Liver (tissue), 9 donors: ENCODE data around the gene SLC4A5. TPM values are rescaled to one million over a fixed set of nuclear protein-coding genes. Genes with fewer than 3 reads are reported as not detected.

Experiments used
- DNase-seq: peaks from one replicate; pipeline ENCODE4 v3.0.0-alpha.2; 2017; ENCODE audit warnings: low spot score
- H3K27ac ChIP-seq, 2 donors: one replicate each; pipeline ENCODE4 v1.7.0; 2013; ENCODE audit warnings: inconsistent platforms in 2 of 2, low read length in 2 of 2, control low read depth in 1 of 2, low read depth in 1 of 2, mild to moderate bottlenecking in 1 of 2
- H3K27me3 ChIP-seq, 4 donors: one replicate each; pipeline versions ENCODE4 v1.6.1 to v1.7.0; 2013; ENCODE audit warnings: low read length in 3 of 4, inconsistent platforms in 1 of 4, mild to moderate bottlenecking in 1 of 4, moderate library complexity in 1 of 4; ENCODE audit not compliant: control insufficient read depth in 4 of 4, insufficient read depth in 4 of 4
- H3K36me3 ChIP-seq, 4 donors: one replicate each; pipeline versions ENCODE4 v1.6.1 to v1.7.0; 2013; ENCODE audit warnings: low read length in 3 of 4, mild to moderate bottlenecking in 3 of 4, low read depth in 1 of 4, moderate library complexity in 1 of 4; ENCODE audit not compliant: control insufficient read depth in 4 of 4, insufficient read depth in 3 of 4
- H3K4me1 ChIP-seq, 4 donors: one replicate each; pipeline versions ENCODE4 v1.6.1 to v1.7.0; 2013; ENCODE audit warnings: low read length in 3 of 4, mild to moderate bottlenecking in 3 of 4, moderate library complexity in 1 of 4; ENCODE audit not compliant: control insufficient read depth in 4 of 4, insufficient read depth in 4 of 4
- H3K4me3 ChIP-seq, 3 donors: one replicate each; pipeline versions ENCODE4 v1.6.1 to v1.7.0; 2013; ENCODE audit warnings: low read length in 3 of 3, control low read depth in 1 of 3, low read depth in 1 of 3, mild to moderate bottlenecking in 1 of 3
- H3K9ac ChIP-seq, 2 donors: one replicate each; pipeline ENCODE4 v1.7.0; 2013; ENCODE audit warnings: low read length in 2 of 2, mild to moderate bottlenecking in 2 of 2, moderate library complexity in 2 of 2, control low read depth in 1 of 2, low read depth in 1 of 2
- H3K9me3 ChIP-seq, 4 donors: one replicate each; pipeline versions ENCODE4 v1.6.1 to v1.7.0; 2013; ENCODE audit warnings: low read length in 3 of 4; ENCODE audit not compliant: control insufficient read depth in 4 of 4
- CTCF ChIP-seq: fragments of 150-350 bp; IDR thresholded peaks from 2 replicates; pipeline ENCODE4 v1.5.1; 2017; ENCODE audit warnings: improper control_type of control experiment, low read depth, low read length; ENCODE audit not compliant: missing input control
- EGR1 ChIP-seq, 2 donors: IDR thresholded peaks; 2 replicates each; pipeline ENCODE4 v1.6.1; 2016 to 2018; ENCODE audit warnings: antibody characterized with exemption in 2 of 2, low read depth in 2 of 2
- FOXA1 ChIP-seq: IDR thresholded peaks from 2 replicates; pipeline ENCODE4 v1.6.1; 2016; ENCODE audit warnings: antibody characterized with exemption
- FOXA2 ChIP-seq: IDR thresholded peaks from 2 replicates; pipeline ENCODE4 v1.6.1; 2016; ENCODE audit warnings: antibody characterized with exemption
- GABPA ChIP-seq, 2 donors: IDR thresholded peaks in 1 of 2; conservative IDR thresholded peaks in 1 of 2; 2 replicates each; pipeline ENCODE4 v1.6.1; 2016; ENCODE audit warnings: antibody characterized with exemption in 2 of 2, mild to moderate bottlenecking in 1 of 2, moderate library complexity in 1 of 2
- HNF4A ChIP-seq, 2 donors: conservative IDR thresholded peaks; 2 replicates each; pipeline ENCODE4 v1.6.1; 2016; ENCODE audit warnings: antibody characterized with exemption in 2 of 2, mild to moderate bottlenecking in 2 of 2
- HNF4G ChIP-seq: IDR thresholded peaks from 2 replicates; pipeline ENCODE4 v1.6.1; 2016; ENCODE audit warnings: antibody characterized with exemption
- JUND ChIP-seq, 2 donors: IDR thresholded peaks; 2 replicates each; pipeline ENCODE4 v1.6.1; 2016; ENCODE audit warnings: antibody characterized with exemption in 2 of 2
- NR2F2 ChIP-seq: IDR thresholded peaks from 2 replicates; pipeline ENCODE4 v1.6.1; 2016; ENCODE audit warnings: antibody characterized with exemption
- RAD21 ChIP-seq, 2 donors: IDR thresholded peaks; 2 replicates each; pipeline ENCODE4 v1.6.1; 2016; ENCODE audit warnings: antibody characterized with exemption in 2 of 2, mild to moderate bottlenecking in 2 of 2
- RXRA ChIP-seq, 2 donors: IDR thresholded peaks; 2 replicates each; pipeline ENCODE4 v1.6.1; 2017 to 2018; ENCODE audit warnings: antibody characterized with exemption in 2 of 2, mild to moderate bottlenecking in 1 of 2
- SP1 ChIP-seq: IDR thresholded peaks from 2 replicates; pipeline ENCODE4 v1.6.1; 2018; ENCODE audit warnings: antibody characterized with exemption, mild to moderate bottlenecking
- TAF1 ChIP-seq: conservative IDR thresholded peaks from 2 replicates; pipeline ENCODE4 v1.6.1; 2016; ENCODE audit warnings: antibody characterized with exemption, mild to moderate bottlenecking
- YY1 ChIP-seq: IDR thresholded peaks from 2 replicates; pipeline ENCODE4 v1.6.1; 2016; ENCODE audit warnings: antibody characterized with exemption, mild to moderate bottlenecking
- WGBS: extraction: QIAGEN DNeasy Blood & Tissue Kit; methylation state at CpG from one replicate; pipeline ENCODE4 v1.1.7; 2013; 5-methylcytosine and 5-hydroxymethylcytosine counted together
- polyA plus RNA-seq, 2 donors: library from polyadenylated mRNA; stranded (reverse) in 1 of 2; unstranded in 1 of 2; fragments of 200-250 nt in 1 of 2; fragments of >200 nt in 1 of 2; fragmentation: Nextera tagmentation in 1 of 2; extraction: Ambion mirVana in 1 of 2; gene quantifications; one replicate each; pipeline versions ENCODE4 v1.2.1 to v1.2.3, GENCODE V29; 2013 to 2015
- total RNA-seq, 2 donors: library from RNA; depleted of rRNA; stranded (reverse); fragments of >200 nt; gene quantifications; one replicate each; pipeline ENCODE4 v1.2.3, GENCODE V29; 2014
- TF ChIP-seq, protein P1 (sequence below): IDR thresholded peaks from 2 replicates; pipeline ENCODE4 v1.6.1; 2016; ENCODE audit warnings: antibody characterized with exemption
- TF ChIP-seq, protein P2 (sequence below): IDR thresholded peaks from 2 replicates; pipeline ENCODE4 v1.6.1; 2016; ENCODE audit warnings: antibody characterized with exemption, mild to moderate bottlenecking
- donor health status: healthy.
- donor health status: healthy.
- donor health status: healthy.
- donor health status: healthy.
- donor health status: healthy.

SLC4A5 gene
- total and polyA plus RNA-seq, 4 donors = 0.12 to 0.50 (median 0.29) TPM

- no peak overlapping the region for H3K4me3 ChIP-seq
- no peak for DNase-seq
- 88% methylated on average over 3 of the region's 3 CpGs for WGBS
- H3K9me3 ChIP-seq = no peaks in the 10 kb centered on the region
- TF ChIP-seq SP1 (no peak), NR2F2 (no peak), CTCF (no peak), EGR1 (IDR thresholded peaks at IDR 0.05; ENCODE audit: low read depth in 2 of 2) (no peak), RAD21 (IDR thresholded peaks at IDR 0.05) (no peak), YY1 (no peak), TAF1 (no peak), FOXA2 (no peak), HNF4G (no peak), FOXA1 (no peak), HNF4A (conservative IDR thresholded peaks at IDR 0.05) (no peak), GABPA (IDR thresholded peaks at IDR 0.05 in 1 of 2, conservative IDR thresholded peaks at IDR 0.05 in 1 of 2) (no peak), RXRA (IDR thresholded peaks at IDR 0.05) (no peak), JUND (IDR thresholded peaks at IDR 0.05) (no peak)
- TF ChIP-seq, protein P1, sequence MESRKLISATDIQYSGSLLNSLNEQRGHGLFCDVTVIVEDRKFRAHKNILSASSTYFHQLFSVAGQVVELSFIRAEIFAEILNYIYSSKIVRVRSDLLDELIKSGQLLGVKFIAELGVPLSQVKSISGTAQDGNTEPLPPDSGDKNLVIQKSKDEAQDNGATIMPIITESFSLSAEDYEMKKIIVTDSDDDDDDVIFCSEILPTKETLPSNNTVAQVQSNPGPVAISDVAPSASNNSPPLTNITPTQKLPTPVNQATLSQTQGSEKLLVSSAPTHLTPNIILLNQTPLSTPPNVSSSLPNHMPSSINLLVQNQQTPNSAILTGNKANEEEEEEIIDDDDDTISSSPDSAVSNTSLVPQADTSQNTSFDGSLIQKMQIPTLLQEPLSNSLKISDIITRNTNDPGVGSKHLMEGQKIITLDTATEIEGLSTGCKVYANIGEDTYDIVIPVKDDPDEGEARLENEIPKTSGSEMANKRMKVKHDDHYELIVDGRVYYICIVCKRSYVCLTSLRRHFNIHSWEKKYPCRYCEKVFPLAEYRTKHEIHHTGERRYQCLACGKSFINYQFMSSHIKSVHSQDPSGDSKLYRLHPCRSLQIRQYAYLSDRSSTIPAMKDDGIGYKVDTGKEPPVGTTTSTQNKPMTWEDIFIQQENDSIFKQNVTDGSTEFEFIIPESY = no peak
- TF ChIP-seq, protein P2, sequence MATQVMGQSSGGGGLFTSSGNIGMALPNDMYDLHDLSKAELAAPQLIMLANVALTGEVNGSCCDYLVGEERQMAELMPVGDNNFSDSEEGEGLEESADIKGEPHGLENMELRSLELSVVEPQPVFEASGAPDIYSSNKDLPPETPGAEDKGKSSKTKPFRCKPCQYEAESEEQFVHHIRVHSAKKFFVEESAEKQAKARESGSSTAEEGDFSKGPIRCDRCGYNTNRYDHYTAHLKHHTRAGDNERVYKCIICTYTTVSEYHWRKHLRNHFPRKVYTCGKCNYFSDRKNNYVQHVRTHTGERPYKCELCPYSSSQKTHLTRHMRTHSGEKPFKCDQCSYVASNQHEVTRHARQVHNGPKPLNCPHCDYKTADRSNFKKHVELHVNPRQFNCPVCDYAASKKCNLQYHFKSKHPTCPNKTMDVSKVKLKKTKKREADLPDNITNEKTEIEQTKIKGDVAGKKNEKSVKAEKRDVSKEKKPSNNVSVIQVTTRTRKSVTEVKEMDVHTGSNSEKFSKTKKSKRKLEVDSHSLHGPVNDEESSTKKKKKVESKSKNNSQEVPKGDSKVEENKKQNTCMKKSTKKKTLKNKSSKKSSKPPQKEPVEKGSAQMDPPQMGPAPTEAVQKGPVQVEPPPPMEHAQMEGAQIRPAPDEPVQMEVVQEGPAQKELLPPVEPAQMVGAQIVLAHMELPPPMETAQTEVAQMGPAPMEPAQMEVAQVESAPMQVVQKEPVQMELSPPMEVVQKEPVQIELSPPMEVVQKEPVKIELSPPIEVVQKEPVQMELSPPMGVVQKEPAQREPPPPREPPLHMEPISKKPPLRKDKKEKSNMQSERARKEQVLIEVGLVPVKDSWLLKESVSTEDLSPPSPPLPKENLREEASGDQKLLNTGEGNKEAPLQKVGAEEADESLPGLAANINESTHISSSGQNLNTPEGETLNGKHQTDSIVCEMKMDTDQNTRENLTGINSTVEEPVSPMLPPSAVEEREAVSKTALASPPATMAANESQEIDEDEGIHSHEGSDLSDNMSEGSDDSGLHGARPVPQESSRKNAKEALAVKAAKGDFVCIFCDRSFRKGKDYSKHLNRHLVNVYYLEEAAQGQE = no peak
- no peak overlapping the region for H3K9ac ChIP-seq
- peaks cover 0 to 2% (median 0%) of the 10 kb centered on the region in 4 donors for H3K36me3 ChIP-seq
- no peaks in the 10 kb centered on the region for H3K27me3 ChIP-seq
- no peaks in the 10 kb centered on the region for H3K4me1 ChIP-seq
- H3K27ac ChIP-seq = no peak overlapping the region
These were observed 130.4 kb downstream of the SLC4A5 start for GRCh38 chr2:74212702-74213410.

GRCh38 chr2:74206180-74206688 lies 137.0 kb downstream of the SLC4A5 start:
- Histone ChIP-seq H3K27ac (peak overlapping the region; percentile 27 to 30), H3K27me3 (no peaks in the 10 kb centered on the region), H3K4me3 (no peak overlapping the region), H3K9me3 (no peaks in the 10 kb centered on the region), H3K9ac (no peak overlapping the region), H3K4me1 (no peaks in the 10 kb centered on the region), H3K36me3 (no peaks in the 10 kb centered on the region)
- no peak for DNase-seq
- 57% methylated on average over 6 of the region's 6 CpGs for WGBS
- TF ChIP-seq FOXA2 (no peak), RAD21 (IDR thresholded peaks at IDR 0.05) (no peak), HNF4G (no peak), EGR1 (IDR thresholded peaks at IDR 0.05; ENCODE audit: low read depth in 2 of 2) (no peak), GABPA (IDR thresholded peaks at IDR 0.05 in 1 of 2, conservative IDR thresholded peaks at IDR 0.05 in 1 of 2) (no peak), FOXA1 (no peak)
- TF ChIP-seq, protein P1 = no peak
- TF ChIP-seq, protein P2 = no peak
